HepG2 (cell line): ENCODE results near the gene TPPP3. TPM values are rescaled to one million over a fixed set of nuclear protein-coding genes. Genes with fewer than 3 reads are reported as not detected.

ENCODE experiments used
- AGO1 ChIP-seq: fragments of 200-400 bp; formaldehyde crosslinking; IDR thresholded peaks from 2 replicates; pipeline ENCODE4 v1.6.1; 2017; ENCODE audit warnings: mild to moderate bottlenecking, low read depth, low read length, moderate library complexity; ENCODE audit not compliant: poor library complexity, severe bottlenecking
- CCAR2 ChIP-seq: fragments of 200-400 bp; formaldehyde crosslinking; optimal IDR thresholded peaks from 2 replicates; pipeline ENCODE3; 2018; ENCODE audit warnings: low read depth, mild to moderate bottlenecking, low read length, moderate library complexity
- FOXP1 ChIP-seq, 2 experiments: fragments of 450-650 bp in 1 of 2; IDR thresholded peaks; 2 replicates each; pipeline ENCODE4 v1.6.1; 2017 to 2018; ENCODE audit warnings: antibody characterized with exemption in 1 of 2
- HIVEP1 ChIP-seq: sonication (generic); formaldehyde crosslinking; IDR thresholded peaks from 2 replicates; pipeline ENCODE4 v1.4.0; 2020; ENCODE audit warnings: mild to moderate bottlenecking, missing genetic modification reagents
- IRX3 ChIP-seq: sonication (generic); formaldehyde crosslinking; IDR thresholded peaks from 2 replicates; pipeline ENCODE4 v1.8.1; 2023; ENCODE audit warnings: mild to moderate bottlenecking, low read depth, missing genetic modification reagents, borderline replicate concordance
- KMT2A ChIP-seq: sonication (generic); formaldehyde crosslinking; IDR thresholded peaks from 2 replicates; pipeline ENCODE4 v1.4.0; 2020; ENCODE audit warnings: missing genetic modification reagents
- NCOA1 ChIP-seq: sonication (generic); formaldehyde crosslinking; IDR thresholded peaks from 2 replicates; pipeline ENCODE4 v1.9.0; 2021; ENCODE audit warnings: missing genetic modification reagents
- NFIC ChIP-seq: IDR thresholded peaks from 2 replicates; pipeline ENCODE4 v1.6.1; 2012; ENCODE audit warnings: mild to moderate bottlenecking, low read length, inconsistent platforms
- RFX3 ChIP-seq: IDR thresholded peaks from 2 replicates; pipeline ENCODE4 v1.6.1; 2016; ENCODE audit warnings: missing biosample characterization, missing genetic modification reagents
- SIN3B ChIP-seq: fragments of 150-350 bp; IDR thresholded peaks from 2 replicates; pipeline ENCODE4 v1.6.1; 2014; ENCODE audit warnings: low read length
- ZNF33A ChIP-seq: sonication (generic); formaldehyde crosslinking; IDR thresholded peaks from 2 replicates; pipeline ENCODE4 v1.5.1; 2020; ENCODE audit warnings: missing genetic modification reagents, mild to moderate bottlenecking, moderate library complexity, borderline replicate concordance
- polyA plus RNA-seq, 8 experiments: library from polyadenylated mRNA; depleted of rRNA in 3 of 8; stranded (reverse) in 7 of 8; unstranded in 1 of 8; fragments of >200 nt; fragmentation: Illumina TruSeq in 4 of 8; extraction: Trizol in 4 of 8; gene quantifications; 2 replicates each; pipeline versions ENCODE4 v1.2.1 to v1.2.3, GENCODE V29; 2011 to 2016; ENCODE audit warnings: low read depth in 4 of 8, missing spikeins in 1 of 8, mixed read lengths in 1 of 8; ENCODE audit not compliant: insufficient read depth in 1 of 8
- total RNA-seq, 5 experiments: library from RNA; depleted of rRNA; stranded (reverse); fragments of >200 nt; fragmentation: Illumina TruSeq; extraction: Trizol; gene quantifications; 2 replicates each; pipeline ENCODE4 v1.2.3, GENCODE V29; 2016; ENCODE audit warnings: low read depth in 1 of 5
- TF ChIP-seq, protein P1 (sequence below): IDR thresholded peaks from 2 replicates; pipeline ENCODE4 v1.6.1; 2012; ENCODE audit warnings: low read length, improper control_type of control experiment
- TF ChIP-seq, protein P2 (sequence below): sonication (generic); formaldehyde crosslinking; IDR thresholded peaks from 2 replicates; pipeline ENCODE4 v1.8.1; 2023; ENCODE audit warnings: missing genetic modification reagents, mild to moderate bottlenecking, borderline replicate concordance

The TPPP3 gene
- total and polyA plus RNA-seq, 2 of the 13 experiments (the other 11 are each of a cell fraction or from before 2014, with no cell fraction given): 0.16 to 0.44 TPM

DNA sequence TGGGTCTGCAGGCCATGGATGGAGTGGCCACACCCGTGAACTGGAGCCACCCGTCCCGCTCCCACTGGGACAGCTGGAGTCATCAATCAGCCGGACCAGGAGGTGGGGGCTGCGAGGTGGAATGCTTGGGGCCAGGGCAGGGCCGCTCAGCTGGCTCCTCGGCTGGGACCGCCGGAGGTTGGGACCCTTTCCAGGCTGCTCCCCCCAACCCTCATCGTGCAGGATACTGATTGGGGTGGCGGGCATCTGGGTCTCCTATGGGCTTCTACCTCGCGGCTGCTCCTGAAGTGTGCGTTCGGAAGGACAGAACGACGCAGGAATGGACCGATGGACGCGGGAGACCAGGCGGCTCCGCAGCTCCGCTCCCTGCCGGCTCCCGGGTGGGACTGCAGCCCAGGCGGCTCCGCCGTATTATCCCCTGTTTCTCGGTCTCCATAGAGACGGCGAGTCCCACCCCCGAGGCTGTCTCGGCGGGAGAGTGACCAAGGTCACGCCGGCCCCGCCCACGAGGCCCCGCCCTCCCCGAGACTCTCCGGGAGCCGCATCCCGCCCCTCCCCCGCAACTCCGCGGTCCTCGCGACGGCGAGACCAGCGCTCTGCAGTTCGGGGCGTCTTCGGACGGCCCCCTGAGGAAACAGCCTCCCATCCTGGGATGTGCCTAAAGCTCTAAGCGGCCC lies at the start of gene TPPP3 (continued):
- TF ChIP-seq, protein P1, sequence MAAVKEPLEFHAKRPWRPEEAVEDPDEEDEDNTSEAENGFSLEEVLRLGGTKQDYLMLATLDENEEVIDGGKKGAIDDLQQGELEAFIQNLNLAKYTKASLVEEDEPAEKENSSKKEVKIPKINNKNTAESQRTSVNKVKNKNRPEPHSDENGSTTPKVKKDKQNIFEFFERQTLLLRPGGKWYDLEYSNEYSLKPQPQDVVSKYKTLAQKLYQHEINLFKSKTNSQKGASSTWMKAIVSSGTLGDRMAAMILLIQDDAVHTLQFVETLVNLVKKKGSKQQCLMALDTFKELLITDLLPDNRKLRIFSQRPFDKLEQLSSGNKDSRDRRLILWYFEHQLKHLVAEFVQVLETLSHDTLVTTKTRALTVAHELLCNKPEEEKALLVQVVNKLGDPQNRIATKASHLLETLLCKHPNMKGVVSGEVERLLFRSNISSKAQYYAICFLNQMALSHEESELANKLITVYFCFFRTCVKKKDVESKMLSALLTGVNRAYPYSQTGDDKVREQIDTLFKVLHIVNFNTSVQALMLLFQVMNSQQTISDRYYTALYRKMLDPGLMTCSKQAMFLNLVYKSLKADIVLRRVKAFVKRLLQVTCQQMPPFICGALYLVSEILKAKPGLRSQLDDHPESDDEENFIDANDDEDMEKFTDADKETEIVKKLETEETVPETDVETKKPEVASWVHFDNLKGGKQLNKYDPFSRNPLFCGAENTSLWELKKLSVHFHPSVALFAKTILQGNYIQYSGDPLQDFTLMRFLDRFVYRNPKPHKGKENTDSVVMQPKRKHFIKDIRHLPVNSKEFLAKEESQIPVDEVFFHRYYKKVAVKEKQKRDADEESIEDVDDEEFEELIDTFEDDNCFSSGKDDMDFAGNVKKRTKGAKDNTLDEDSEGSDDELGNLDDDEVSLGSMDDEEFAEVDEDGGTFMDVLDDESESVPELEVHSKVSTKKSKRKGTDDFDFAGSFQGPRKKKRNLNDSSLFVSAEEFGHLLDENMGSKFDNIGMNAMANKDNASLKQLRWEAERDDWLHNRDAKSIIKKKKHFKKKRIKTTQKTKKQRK: no peak
- no peak for TF ChIP-seq KMT2A (CRISPR knock-in tag)
- TF ChIP-seq ZNF33A (CRISPR knock-in tag): no peak
- TF ChIP-seq NCOA1 (CRISPR knock-in tag): no peak
- no peak for TF ChIP-seq NFIC
- TF ChIP-seq RFX3 (CRISPR knock-in tag): peak; percentile 67; the same call in 1 of the 2 replicates
- no peak for TF ChIP-seq SIN3B
- no peak for TF ChIP-seq CCAR2
- peak; percentile 44 for TF ChIP-seq AGO1
- no peak for TF ChIP-seq FOXP1 (IDR thresholded peaks at IDR 0.05)
- TF ChIP-seq FOXP1 (CRISPR knock-in tag; IDR thresholded peaks at IDR 0.05): no peak
- no peak for TF ChIP-seq HIVEP1
- TF ChIP-seq, protein P2, sequence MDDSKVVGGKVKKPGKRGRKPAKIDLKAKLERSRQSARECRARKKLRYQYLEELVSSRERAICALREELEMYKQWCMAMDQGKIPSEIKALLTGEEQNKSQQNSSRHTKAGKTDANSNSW (CRISPR knock-in tag): no peak
- TF ChIP-seq IRX3: 0 out of 2 replicates have a peak, but pooled peaks have one; percentile 56
